GM12878 (cell line): ENCODE data around the gene ASIC2. TPM values are rescaled to one million over a fixed set of nuclear protein-coding genes. Genes with fewer than 3 reads are reported as not detected.

Source experiments
- ATAC-seq: fragments of 200-7000 bp; cut with Tn5 transposase; 3 replicates; pipeline ENCODE4 v1.9.1; 2020; ENCODE audit warnings: mild to moderate bottlenecking, moderate library complexity
- BruUV-seq: library from RNA; stranded (reverse); fragments of 400-500 nt; replicated peaks from 2 replicates; lab custom pipeline; 2021; lab: Mats Ljungman, UMichigan
- CTCF ChIA-PET: fragments of 300-600 bp; sonication (Branson Sonifier 250); formaldehyde crosslinking; extraction: SDS; loops from one replicate; lab custom pipeline; 2021; ENCODE audit warnings: inconsistent platforms; lab: Yijun Ruan, JAX
- POLR2A ChIA-PET: fragments of 350-600 bp; formaldehyde crosslinking; extraction: SDS; loops from one replicate; lab custom pipeline; 2021; ENCODE audit warnings: inconsistent platforms; lab: Charles Lee
- RAD21 ChIA-PET: fragments of 300-600 bp; sonication (Branson Sonifier 250); formaldehyde crosslinking; loops from one replicate; lab custom pipeline; 2023; ENCODE audit warnings: antibody characterized with exemption; ENCODE audit not compliant: unreplicated experiment; lab: Charles Lee
- SMC1A ChIA-PET: fragments of 300-600 bp; sonication (Branson Sonifier 250); formaldehyde crosslinking; loops from one replicate; lab custom pipeline; 2023; ENCODE audit not compliant: unreplicated experiment, uncharacterized antibody; lab: Charles Lee
- DNase-seq: peaks from one replicate; pipeline ENCODE4 v3.0.0-alpha.2; 2011; ENCODE audit warnings: low read depth, low spot score
- FAIRE-seq: peaks from 3 replicates; lab custom pipeline; 2011; peaks lifted over from hg19 to GRCh38; lab: Jason Lieb, UNC
- H2AFZ ChIP-seq: 2 replicates; pipeline ENCODE4 v1.6.0; 2011; ENCODE audit warnings: low read depth, low read length, control low read depth; ENCODE audit not compliant: control insufficient read depth
- H3K27ac ChIP-seq: 2 replicates; pipeline ENCODE4 v1.5.1; 2011; ENCODE audit warnings: control low read depth; ENCODE audit not compliant: control insufficient read depth, insufficient read depth
- H3K27me3 ChIP-seq, 2 experiments: replicated peaks in 1 of 2; 2 replicates each; pipeline versions ENCODE4 v1.6.0 to v1.6.1; 2011; ENCODE audit warnings: low read length in 1 of 2; ENCODE audit not compliant: control insufficient read depth in 2 of 2, insufficient read depth in 2 of 2
- H3K36me3 ChIP-seq, 2 experiments: 2 replicates each; pipeline ENCODE4 v1.5.1; 2011; ENCODE audit warnings: low read length in 1 of 2; ENCODE audit not compliant: control insufficient read depth in 2 of 2, insufficient read depth in 2 of 2
- H3K4me1 ChIP-seq: 2 replicates; pipeline ENCODE4 v1.6.1; 2011; ENCODE audit warnings: mild to moderate bottlenecking, low read length, moderate library complexity, mixed read lengths; ENCODE audit not compliant: control insufficient read depth, insufficient read depth
- H3K4me2 ChIP-seq: 2 replicates; pipeline ENCODE4 v1.6.0; 2011; ENCODE audit warnings: control low read depth; ENCODE audit not compliant: control insufficient read depth, insufficient read depth
- H3K4me3 ChIP-seq: fragments of 200-600 bp; sonication (generic); 2 replicates; pipeline ENCODE4 v1.5.1; 2016
- H3K79me2 ChIP-seq: 2 replicates; pipeline ENCODE4 v1.6.0; 2011; ENCODE audit warnings: low read length; ENCODE audit not compliant: control insufficient read depth, insufficient read depth
- H3K9ac ChIP-seq: 2 replicates; pipeline ENCODE4 v1.8.0; 2011; ENCODE audit warnings: low read length, control low read depth, mixed read lengths; ENCODE audit not compliant: control insufficient read depth, insufficient read depth
- H3K9me3 ChIP-seq: replicated peaks from 3 replicates; pipeline ENCODE4 v1.5.1; 2011; ENCODE audit warnings: mild to moderate bottlenecking, low read length; ENCODE audit not compliant: control insufficient read depth, insufficient read depth
- H4K20me1 ChIP-seq: 2 replicates; pipeline ENCODE4 v1.6.0; 2011; ENCODE audit not compliant: control insufficient read depth, insufficient read depth
- ATF3 ChIP-seq: IDR thresholded peaks from 2 replicates; pipeline ENCODE4 v1.6.1; 2011; ENCODE audit warnings: low read depth, mild to moderate bottlenecking, low read length, moderate library complexity, borderline replicate concordance; ENCODE audit errors: extremely low read depth
- BCL3 ChIP-seq: IDR thresholded peaks from 2 replicates; pipeline ENCODE4 v1.6.1; 2011; ENCODE audit warnings: borderline replicate concordance, low read depth, mild to moderate bottlenecking, moderate library complexity, low read length; ENCODE audit not compliant: insufficient read depth, poor library complexity, severe bottlenecking
- CHD2 ChIP-seq: IDR thresholded peaks from 2 replicates; pipeline ENCODE4 v1.6.1; 2011; ENCODE audit warnings: low read depth, low read length, improper control_type of control experiment, borderline replicate concordance
- E4F1 ChIP-seq: fragments of 450-650 bp; IDR thresholded peaks from 2 replicates; pipeline ENCODE4 v1.6.1; 2018; ENCODE audit warnings: borderline replicate concordance, mild to moderate bottlenecking; ENCODE audit not compliant: partially characterized antibody
- GABPA ChIP-seq: IDR thresholded peaks from 2 replicates; pipeline ENCODE4 v1.6.1; 2014; ENCODE audit warnings: antibody characterized with exemption, low read depth, mild to moderate bottlenecking, inconsistent platforms
- HDAC2 ChIP-seq: fragments of 200-600 bp; sonication (generic); IDR thresholded peaks from 2 replicates; pipeline ENCODE4 v1.6.1; 2017
- JUNB ChIP-seq: IDR thresholded peaks from 2 replicates; pipeline ENCODE4 v1.6.1; 2016; ENCODE audit warnings: antibody characterized with exemption, mild to moderate bottlenecking
- NR2F1 ChIP-seq: fragments of 450-650 bp; conservative IDR thresholded peaks from 2 replicates; pipeline ENCODE4 v1.6.1; 2017; ENCODE audit warnings: mild to moderate bottlenecking
- PML ChIP-seq: IDR thresholded peaks from 2 replicates; pipeline ENCODE4 v1.6.1; 2012; ENCODE audit warnings: low read length, inconsistent platforms
- POLR2A ChIP-seq: IDR thresholded peaks from 2 replicates; pipeline ENCODE4 v1.6.1; 2011; ENCODE audit warnings: low read depth, mild to moderate bottlenecking, low read length
- POLR2AphosphoS2 ChIP-seq: IDR thresholded peaks from 2 replicates; pipeline ENCODE4 v1.6.1; 2011; ENCODE audit warnings: low read depth, mild to moderate bottlenecking, low read length, improper control_type of control experiment, moderate library complexity
- POLR2AphosphoS5 ChIP-seq: IDR thresholded peaks from 2 replicates; pipeline ENCODE4 v1.6.1; 2011; ENCODE audit warnings: mild to moderate bottlenecking, low read length, inconsistent platforms
- POU2F2 ChIP-seq: IDR thresholded peaks from 3 replicates; pipeline ENCODE4 v1.6.1; 2011; ENCODE audit warnings: low read depth, mild to moderate bottlenecking, low read length, borderline replicate concordance
- RBBP5 ChIP-seq: fragments of 200-600 bp; sonication (generic); conservative IDR thresholded peaks from 2 replicates; pipeline ENCODE4 v1.6.1; 2016
- SMAD1 ChIP-seq: fragments of 450-650 bp; IDR thresholded peaks from 2 replicates; pipeline ENCODE4 v1.6.1; 2018; ENCODE audit warnings: mild to moderate bottlenecking, low read depth; ENCODE audit not compliant: partially characterized antibody
- SMAD5 ChIP-seq: IDR thresholded peaks from 2 replicates; pipeline ENCODE4 v1.6.1; 2016; ENCODE audit warnings: antibody characterized with exemption, low read depth
- STAT1 ChIP-seq: fragments of 450-650 bp; conservative IDR thresholded peaks from 2 replicates; pipeline ENCODE4 v1.6.1; 2014; ENCODE audit warnings: antibody characterized with exemption, mild to moderate bottlenecking
- STAT3 ChIP-seq: IDR thresholded peaks from 2 replicates; pipeline ENCODE4 v1.6.1; 2011; ENCODE audit warnings: low read depth, low read length, improper control_type of control experiment
- TAF1 ChIP-seq: IDR thresholded peaks from 2 replicates; pipeline ENCODE4 v1.6.1; 2011; ENCODE audit warnings: mild to moderate bottlenecking, low read depth, low read length, borderline replicate concordance
- ZSCAN29 ChIP-seq: fragments of 450-650 bp; IDR thresholded peaks from 2 replicates; pipeline ENCODE4 v1.6.1; 2017; ENCODE audit warnings: mild to moderate bottlenecking, moderate library complexity
- WGBS: methylation state at CpG from one replicate; pipeline ENCODE4 v1.1.6; 2016; ENCODE audit warnings: low lambda C conversion rate; ENCODE audit not compliant: insufficient replicate concordance, insufficient coverage; ENCODE audit errors: missing lambda C conversion rate; 5-methylcytosine and 5-hydroxymethylcytosine counted together
- in situ Hi-C: fragments of 300-500 bp; cut with MboI; formaldehyde crosslinking; loops from 9 replicates; pipeline ENCODE4 v1.14.3; 2018; ENCODE audit warnings: mixed read lengths
- intact Hi-C: fragments of 100-400 bp; cut with micrococcal nuclease; formaldehyde crosslinking; loops from one replicate; pipeline ENCODE4 v1.14.2; 2022; ENCODE audit not compliant: unreplicated experiment
- polyA plus RNA-seq, 11 experiments: library from polyadenylated mRNA; depleted of rRNA in 4 of 11; unstranded in 6 of 11; stranded (reverse) in 5 of 11; fragments of >200 nt; fragmentation: Nextera tagmentation in 4 of 11; fragmentation: Illumina TruSeq in 1 of 11; extraction: Ambion mirVana in 4 of 11; extraction: Trizol in 1 of 11; gene quantifications; 1 replicate in 1 of 11; 2 replicates in 10 of 11; pipeline versions ENCODE4 v1.2.1 to v1.2.3, GENCODE V29; 2011 to 2016; ENCODE audit warnings: inconsistent platforms in 2 of 11, missing spikeins in 2 of 11, low read depth in 1 of 11
- total RNA-seq, 4 experiments: library from RNA; depleted of rRNA in 3 of 4; stranded (reverse); fragments of >200 nt in 3 of 4; fragmentation: Illumina TruSeq in 1 of 4; extraction: Trizol in 1 of 4; gene quantifications; 2 replicates each; pipeline versions ENCODE4 v1.2.1 to v1.2.3, GENCODE V29; 2013 to 2021

ASIC2 gene
- total and polyA plus RNA-seq, 10 of the 15 experiments (the other 5 are each of a cell fraction or from before 2014, with no cell fraction given) = not detected

- CTCF ChIA-PET = interaction anchor here (1.0 to 1.6 kb wide), 3 partner anchors 10 to 35 kb away, joined by 3 to 7 read pairs (median 3); no protein-coding TSS in a partner anchor
Observed at GRCh38 chr17:33019161-33019890, 273.8 kb downstream of the ASIC2 start.

More at GRCh38 chr17:33019161-33019890, 273.8 kb downstream of the ASIC2 start:
- intact Hi-C loops = no loop called here
- DNase-seq (no peak), ATAC-seq (no peak), FAIRE-seq (no peak)
- no TSS peak for BruUV-seq
- Histone ChIP-seq H3K4me1 (no peaks in the 10 kb centered on the region), H3K9me3 (no peaks in the 10 kb centered on the region), H3K27ac (no peak overlapping the region), H3K4me2 (no peak overlapping the region), H3K9ac (no peak overlapping the region), H3K27me3 (peaks cover 0 to 2% of the 10 kb centered on the region in 2 experiments; a peak in 2 of 4 replicates), H2AFZ (no peak overlapping the region), H3K4me3 (no peak overlapping the region), H4K20me1 (no peaks in the 10 kb centered on the region), H3K79me2 (no peaks in the 10 kb centered on the region), H3K36me3 (no peaks in the 10 kb centered on the region)
- ChIA-PET RAD21 (no interaction called here), POLR2A (no interaction called here), SMC1A (no interaction called here)
- TF ChIP-seq HDAC2 (no peak), POLR2AphosphoS5 (no peak), ATF3 (no peak), TAF1 (no peak), SMAD5 (no peak), E4F1 (no peak), CHD2 (no peak), STAT1 (no peak), RBBP5 (no peak), NR2F1 (no peak), SMAD1 (no peak), POLR2A (no peak), POU2F2 (no peak), BCL3 (no peak), POLR2AphosphoS2 (no peak), GABPA (no peak), JUNB (no peak), ZSCAN29 (no peak), PML (no peak), STAT3 (no peak)
- in situ Hi-C loops = no loop called here
- WGBS = 43% methylated on average over 17 of the region's 17 CpGs
